Stimulated activated CD8-positive, alpha-beta memory T cell treated with anti-CD3 and anti-CD28 coated beads, Interleukin-2, amount 100 ng/mL, for 1 hour (primary cell): ENCODE measurements around the gene IMPDH1.

ENCODE experiments used
- DNase-seq, 2 donors: peaks; one replicate each; pipeline ENCODE4 v3.0.0-alpha.2; 2020; ENCODE audit warnings: low read depth in 2 of 2

Gene IMPDH1

DNA sequence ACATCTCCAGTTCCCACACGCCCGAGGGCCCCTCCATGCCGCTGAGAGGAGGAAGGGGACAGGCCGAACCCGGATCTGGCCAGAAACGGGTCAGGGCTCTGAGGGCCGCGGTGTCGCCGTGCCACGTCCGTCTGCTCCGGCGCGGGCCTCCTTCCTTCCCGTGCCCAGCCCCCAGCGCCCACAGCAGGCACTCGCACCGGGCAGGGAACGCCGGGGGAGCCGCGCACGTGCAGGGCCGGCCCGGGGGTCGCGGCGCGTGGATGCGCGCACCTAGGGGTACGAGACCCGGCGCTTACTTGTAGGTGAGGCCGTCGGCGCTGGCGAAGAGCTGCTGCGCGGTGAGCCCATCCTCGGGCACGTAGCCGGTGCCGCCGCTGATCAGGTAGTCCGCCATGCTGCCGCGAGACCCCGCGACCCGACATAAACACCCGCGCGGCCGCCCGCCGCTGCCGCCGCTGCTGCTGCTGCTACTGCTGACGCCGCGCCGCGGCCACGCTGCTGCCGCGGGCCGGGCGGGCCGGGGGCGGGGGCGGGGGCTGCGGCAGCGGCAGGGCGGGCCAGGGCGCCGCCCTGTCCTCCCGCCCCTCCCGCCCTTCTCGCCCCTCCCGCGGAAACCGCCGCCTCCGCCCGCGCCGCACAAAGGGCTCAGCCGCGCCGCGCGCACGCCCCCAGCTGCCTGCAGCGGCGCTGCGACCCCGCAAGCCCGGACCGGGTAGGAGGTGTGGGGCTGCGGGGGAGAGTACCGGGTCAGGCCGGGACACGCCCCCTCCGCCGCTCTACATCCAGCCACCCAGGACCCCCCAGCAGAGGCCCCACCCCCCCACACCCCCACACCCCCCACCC is 4.1 kb downstream of the IMPDH1 start:
- peak; percentile 19 to 30 for DNase-seq

GRCh38 chr7:128404886-128405470 is 4.8 kb downstream of the IMPDH1 start:
- no peak for DNase-seq

DNA sequence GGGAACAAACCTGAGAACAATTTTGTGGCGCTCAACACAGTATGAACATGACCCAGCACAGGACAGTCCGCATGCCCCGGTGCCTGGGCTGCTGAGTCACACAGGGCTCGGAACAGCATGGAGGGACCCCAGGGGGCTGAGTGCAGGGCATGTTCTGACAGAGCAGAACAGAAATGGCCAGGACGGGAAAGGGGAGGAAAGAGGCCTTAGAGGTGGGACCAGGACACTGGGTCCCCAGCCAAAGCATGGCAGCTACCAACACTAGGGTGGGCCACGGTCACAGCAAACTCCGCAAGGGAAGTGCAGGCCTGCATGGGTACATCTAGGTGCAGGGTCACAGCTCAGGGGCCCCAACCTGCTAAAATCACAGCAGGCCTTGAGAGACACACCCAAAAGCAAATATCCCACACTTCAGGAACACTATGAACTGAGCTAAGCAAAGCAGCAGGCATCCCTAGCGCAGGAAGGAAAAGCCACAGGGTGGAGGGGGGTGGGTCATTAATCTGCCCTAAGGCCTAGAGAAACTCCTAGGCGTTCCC is 5.6 kb downstream of the IMPDH1 start:
- DNase-seq: no peak

GRCh38 chr7:128403676-128404075 is 6.1 kb downstream of the IMPDH1 start:
- no peak for DNase-seq

DNA sequence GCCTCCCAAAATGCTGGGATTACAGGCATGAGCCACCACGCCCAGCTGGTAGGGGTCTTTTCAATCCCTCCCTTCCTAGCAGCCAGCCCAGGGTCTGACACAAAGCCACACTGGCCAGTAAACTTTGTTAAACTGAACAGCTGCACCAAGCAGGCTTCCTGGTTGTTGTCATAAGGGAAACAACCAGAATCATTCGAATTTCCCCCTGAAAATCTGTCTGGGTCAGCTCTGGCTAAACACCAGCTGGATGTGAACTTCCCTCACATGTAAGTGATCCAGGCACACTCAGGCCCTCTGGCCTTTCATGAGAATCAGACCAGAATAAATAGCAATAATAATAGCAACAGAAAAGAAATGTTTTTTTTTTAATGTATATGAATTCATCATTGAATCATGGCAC is 7.4 kb downstream of the IMPDH1 start:
- DNase-seq: no peak

- no peak for DNase-seq
Observed at GRCh38 chr7:128400566-128400965, 9.2 kb downstream of the IMPDH1 start.

GRCh38 chr7:128399991-128400390 is 9.8 kb downstream of the IMPDH1 start:
- no peak for DNase-seq

GRCh38 chr7:128398841-128399135 is 11.0 kb downstream of the IMPDH1 start:
- DNase-seq: no peak

DNA sequence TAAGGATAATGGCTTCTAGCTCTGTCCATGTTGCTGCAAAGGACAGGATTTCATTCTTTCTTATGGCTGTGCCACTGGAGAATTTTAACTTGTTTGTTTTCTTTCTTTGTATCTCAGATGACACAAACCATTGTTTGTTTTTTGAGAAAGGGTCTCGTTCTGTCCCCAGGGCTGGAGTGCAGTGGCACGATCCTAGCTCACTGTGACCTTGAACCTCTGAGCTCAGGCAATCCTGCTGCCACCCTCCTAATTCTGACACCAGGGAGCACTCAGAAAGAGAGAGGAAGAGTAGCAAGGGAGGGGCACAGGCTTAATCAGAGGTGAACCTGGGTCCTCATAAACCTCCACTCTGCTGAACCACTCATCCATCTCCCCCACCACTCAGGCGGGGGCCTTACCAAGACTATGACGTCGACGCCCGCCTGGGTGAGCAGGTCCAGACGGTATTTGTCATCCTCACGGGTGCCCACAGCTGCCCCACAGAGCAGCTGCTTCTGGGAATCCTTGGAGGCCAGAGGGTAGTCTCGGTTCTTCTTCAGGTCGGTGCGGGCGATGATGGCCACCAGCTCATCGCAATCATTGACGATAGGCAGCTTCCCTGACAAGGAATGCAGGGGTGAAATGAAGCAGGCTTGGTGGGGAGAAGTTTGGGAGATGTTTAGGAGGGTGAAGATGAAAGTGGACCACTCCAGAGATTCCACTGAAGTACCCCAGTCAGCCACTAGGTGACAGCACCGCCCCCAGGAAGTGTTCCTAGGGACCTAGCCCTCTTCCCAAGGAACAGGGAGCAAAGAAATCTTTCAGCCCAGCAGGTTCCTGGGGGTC is 11.6 kb downstream of the IMPDH1 start:
- no peak for DNase-seq

DNA sequence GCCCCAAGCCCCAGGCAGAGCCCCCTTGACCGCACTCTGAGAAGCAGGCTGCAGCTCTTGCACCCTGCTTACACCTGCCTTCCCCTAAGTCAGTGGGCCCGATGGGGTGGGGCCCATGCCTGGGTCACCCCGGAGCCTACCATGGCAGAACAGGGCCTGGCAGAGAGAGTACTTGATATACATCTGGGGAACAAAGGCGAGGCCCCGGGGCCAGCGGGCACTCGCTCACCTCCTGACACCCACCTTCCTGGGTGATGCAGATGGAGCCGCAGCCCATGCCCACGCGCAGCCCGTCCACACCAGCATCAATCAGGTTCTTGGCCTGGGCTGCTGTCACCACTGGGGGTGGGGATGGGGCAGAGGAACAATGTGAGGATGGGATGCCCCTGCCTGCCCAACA is 13.4 kb downstream of the IMPDH1 start:
- no peak for DNase-seq

DNA sequence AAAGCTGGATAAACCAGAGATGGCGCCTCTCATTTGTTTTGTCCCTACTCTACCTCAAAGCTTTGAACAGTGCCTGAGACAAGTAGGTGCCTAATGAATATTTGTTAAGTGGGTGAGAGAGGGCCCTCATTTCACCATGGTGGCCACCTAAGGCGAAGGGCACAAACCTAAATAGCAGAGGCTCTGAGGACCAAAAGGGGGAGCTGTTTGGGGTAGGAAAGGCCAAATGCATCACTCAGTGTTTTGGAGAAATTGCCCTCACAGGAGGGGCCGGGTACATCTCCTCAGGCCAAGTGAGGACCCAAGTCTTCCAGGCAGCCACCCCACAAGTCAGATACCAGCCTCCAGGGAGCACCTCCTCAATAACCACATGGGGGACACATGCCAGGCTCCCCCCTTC is 14.0 kb downstream of the IMPDH1 start:
- DNase-seq: no peak

DNA sequence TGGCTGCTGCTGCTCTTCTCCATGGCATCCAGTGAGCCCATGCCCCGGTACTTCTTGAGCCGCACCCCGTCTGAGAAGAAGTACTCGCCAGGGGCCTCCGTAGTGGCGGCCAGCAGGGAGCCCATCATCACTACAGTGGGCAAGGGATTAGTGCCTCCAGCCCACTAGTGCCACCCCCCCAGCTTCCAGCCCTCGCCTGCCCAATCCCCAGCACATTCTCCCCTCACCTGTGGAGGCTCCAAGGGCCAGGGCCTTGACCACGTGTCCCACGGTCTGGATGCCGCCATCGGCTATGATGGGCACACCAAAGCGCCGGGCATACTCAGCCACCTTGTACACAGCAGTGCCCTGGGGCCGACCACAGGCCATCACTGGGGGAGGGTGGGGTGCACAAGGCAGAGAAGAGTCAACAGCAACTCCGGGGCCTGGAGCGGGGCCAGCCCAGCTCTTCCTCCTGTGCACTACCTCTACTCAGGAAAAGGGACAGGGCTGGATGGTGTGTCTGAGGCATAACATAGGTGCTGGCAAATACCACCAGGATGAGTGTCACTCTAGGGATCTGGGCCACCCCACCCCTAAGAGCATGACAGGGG is 14.8 kb downstream of the IMPDH1 start:
- DNase-seq: no peak

GRCh38 chr7:128393526-128394330 is 16.1 kb downstream of the IMPDH1 start:
- no peak for DNase-seq

DNA sequence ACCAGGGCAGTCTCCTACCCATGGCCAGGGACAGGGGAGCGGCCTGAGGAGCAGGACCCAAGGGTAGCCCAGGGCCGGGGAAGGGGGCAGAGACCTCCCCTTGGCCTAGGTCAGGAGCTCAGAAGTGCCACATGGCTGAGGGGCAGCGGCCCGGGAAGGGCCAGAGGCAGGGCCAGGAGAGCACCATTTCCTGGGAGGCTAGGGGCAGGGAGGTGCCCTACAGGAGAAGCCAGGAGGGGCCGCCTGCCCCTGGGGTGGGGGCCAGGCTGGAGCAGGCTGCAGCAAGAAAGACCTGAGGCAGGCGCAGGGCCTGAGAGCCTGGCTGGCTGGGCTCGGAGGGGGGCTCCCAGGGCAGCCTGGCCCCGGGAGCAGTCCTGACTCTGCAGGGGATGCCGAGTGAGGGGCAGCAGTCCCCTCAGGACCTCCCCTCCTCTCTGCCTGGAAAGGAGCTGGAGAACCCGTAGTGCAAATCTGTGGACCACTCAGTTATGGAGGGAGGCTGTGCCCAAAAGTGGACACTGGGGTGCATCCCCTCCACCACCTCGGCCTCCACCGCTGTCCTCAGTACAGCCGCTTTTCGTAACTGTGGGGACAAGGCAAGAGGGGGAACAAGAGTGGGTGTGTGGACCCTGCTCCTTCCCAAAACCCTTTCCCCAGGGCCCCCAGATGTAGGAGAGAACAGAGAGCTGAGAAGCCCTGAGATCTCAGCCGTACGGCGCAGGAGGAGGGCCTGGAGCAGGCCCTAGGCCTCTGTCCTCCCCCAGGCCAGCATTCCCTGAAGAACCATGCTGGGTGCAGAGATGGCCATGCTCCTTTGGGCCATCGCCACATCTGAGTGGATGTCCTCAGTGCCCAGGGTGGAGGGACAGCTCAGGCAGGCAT is 17.1 kb downstream of the IMPDH1 start:
- DNase-seq: no peak

GRCh38 chr7:128391805-128392204 is 18.0 kb downstream of the IMPDH1 start:
- no peak for DNase-seq

- DNase-seq: no peak
Observed at GRCh38 chr7:128390871-128391565, 18.8 kb downstream of the IMPDH1 start.

DNA sequence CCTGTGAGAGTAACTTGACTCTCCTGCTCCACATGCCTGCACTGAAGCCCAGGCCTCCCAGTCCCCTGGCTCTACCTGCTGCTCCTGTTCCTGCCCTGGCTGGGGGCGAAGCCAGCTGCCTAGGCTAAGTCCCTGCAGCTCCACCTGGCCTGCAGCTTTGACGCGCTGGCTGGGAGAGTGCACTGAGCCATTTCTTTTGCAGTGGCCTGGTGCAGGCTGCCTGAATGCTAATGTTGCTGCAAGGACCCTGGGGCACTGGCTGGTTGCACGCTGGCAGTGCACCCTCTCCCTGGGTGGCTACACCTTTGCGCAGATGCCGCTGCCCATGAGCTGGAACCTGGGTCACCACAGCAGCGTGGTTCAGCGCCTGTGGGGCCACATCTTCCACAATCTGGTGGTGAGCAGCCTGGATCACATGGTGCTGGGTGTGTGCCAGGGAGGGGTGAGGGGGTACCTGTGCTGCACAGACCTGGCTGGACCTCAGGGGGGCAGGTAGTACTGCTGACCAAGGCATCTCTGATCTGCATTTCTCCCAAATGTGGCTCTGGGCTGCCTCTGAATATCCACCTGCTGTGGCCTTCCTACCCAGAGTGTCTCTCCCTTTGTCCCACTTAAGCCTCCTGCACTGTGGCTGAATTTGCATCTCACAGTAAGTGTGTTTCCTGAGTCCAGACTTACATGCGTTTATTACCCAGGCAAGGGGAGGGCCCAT is 20.0 kb downstream of the IMPDH1 start:
- no peak for DNase-seq

DNA sequence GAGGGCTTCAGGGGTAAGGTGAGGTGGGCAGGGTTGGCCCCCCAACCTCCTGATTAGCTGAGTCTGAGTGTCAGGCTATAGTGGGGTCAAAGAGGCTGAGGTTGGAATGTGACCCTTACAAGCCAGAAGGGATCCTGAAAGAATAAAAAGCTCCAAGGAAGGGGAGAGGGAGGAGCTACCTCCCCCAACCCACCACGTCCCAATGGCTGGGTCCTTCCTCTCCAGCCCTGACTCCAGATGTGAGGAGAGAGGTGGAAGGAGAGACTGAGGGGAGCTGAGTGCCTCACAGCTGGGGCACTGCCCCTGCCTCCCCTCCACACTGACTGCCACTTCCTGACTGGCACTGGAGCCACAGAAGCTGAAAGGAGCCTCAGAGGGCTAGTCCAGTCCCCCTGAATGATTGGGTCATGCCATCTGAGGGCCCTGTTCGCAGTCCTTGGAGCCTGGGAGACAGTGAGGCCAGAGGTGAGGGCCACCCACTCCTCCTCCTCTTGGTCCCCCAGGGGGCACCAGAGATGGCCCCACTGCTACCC is 20.6 kb downstream of the IMPDH1 start:
- no peak for DNase-seq

GRCh38 chr7:128388145-128388485 is 21.7 kb downstream of the IMPDH1 start:
- DNase-seq: no peak
